IMR-90 (cell line): ENCODE data around the gene NDUFA13. TPM values are rescaled to one million over a fixed set of nuclear protein-coding genes. Genes with fewer than 3 reads are reported as not detected.
A peak's percentile ranks its signal among the peaks of the same experiment; 100 is the strongest.

Experiments used
- ATAC-seq: fragments of 200-7000 bp; cut with Tn5 transposase; 2 replicates; pipeline ENCODE4 v1.9.1; 2020; ENCODE audit warnings: low read depth, mild to moderate bottlenecking, moderate library complexity
- BruUV-seq: library from RNA; stranded (reverse); fragments of 400-500 nt; replicated peaks from 2 replicates; lab custom pipeline; 2021; lab: Mats Ljungman, UMichigan
- CTCF ChIA-PET: fragments of 300-600 bp; formaldehyde crosslinking; extraction: SDS; loops from one replicate; lab custom pipeline; 2021; ENCODE audit warnings: antibody characterized with exemption; lab: Yijun Ruan, JAX
- POLR2A ChIA-PET: fragments of 300-600 bp; sonication (Branson Sonifier 250); formaldehyde crosslinking; loops from one replicate; lab custom pipeline; 2022; ENCODE audit warnings: antibody characterized with exemption; ENCODE audit not compliant: unreplicated experiment; lab: Charles Lee
- DNase-seq: peaks from one replicate; pipeline ENCODE4 v3.0.0; 2013
- H2AFZ ChIP-seq: replicated peaks from 2 replicates; pipeline ENCODE3; 2013; ENCODE audit warnings: low read length, mild to moderate bottlenecking; ENCODE audit not compliant: poor library complexity
- H2AK5ac ChIP-seq: 2 replicates; pipeline ENCODE4 v1.6.1; 2013; ENCODE audit warnings: low read depth, low read length, inconsistent platforms
- H2AK9ac ChIP-seq: replicated peaks from 2 replicates; pipeline ENCODE3; 2013; ENCODE audit warnings: mild to moderate bottlenecking, low read depth, low read length, moderate library complexity; ENCODE audit not compliant: poor library complexity
- H2BK120ac ChIP-seq: 2 replicates; pipeline ENCODE4 v1.6.1; 2013; ENCODE audit warnings: low read depth, low read length, inconsistent platforms
- H2BK15ac ChIP-seq: 3 replicates; pipeline ENCODE4 v1.6.1; 2013; ENCODE audit warnings: low read depth, low read length, inconsistent platforms
- H2BK20ac ChIP-seq: 2 replicates; pipeline ENCODE4 v1.6.1; 2013; ENCODE audit warnings: low read depth, mild to moderate bottlenecking, inconsistent platforms, low read length, moderate library complexity
- H2BK5ac ChIP-seq: 2 replicates; pipeline ENCODE4 v1.6.1; 2013; ENCODE audit warnings: mild to moderate bottlenecking, low read depth, low read length, inconsistent platforms; ENCODE audit not compliant: poor library complexity, severe bottlenecking
- H3K14ac ChIP-seq: replicated peaks from 2 replicates; pipeline ENCODE4 v1.6.1; 2013; ENCODE audit warnings: low read depth, low read length, inconsistent platforms
- H3K18ac ChIP-seq: 2 replicates; pipeline ENCODE4 v1.6.1; 2013; ENCODE audit warnings: low read depth, low read length, control low read depth
- H3K23ac ChIP-seq: 2 replicates; pipeline ENCODE4 v1.6.1; 2013; ENCODE audit warnings: low read depth, low read length, inconsistent platforms
- H3K27ac ChIP-seq: 2 replicates; pipeline ENCODE4 v1.5.1; 2013; ENCODE audit warnings: mild to moderate bottlenecking, control low read depth, low read length; ENCODE audit not compliant: insufficient read depth
- H3K27me3 ChIP-seq: 2 replicates; pipeline ENCODE4 v1.6.1; 2013; ENCODE audit warnings: low read length; ENCODE audit not compliant: control insufficient read depth, insufficient read depth
- H3K36me3 ChIP-seq: 2 replicates; pipeline ENCODE4 v1.6.1; 2013; ENCODE audit warnings: low read length, mixed read lengths; ENCODE audit not compliant: control insufficient read depth, insufficient read depth
- H3K4ac ChIP-seq: 2 replicates; pipeline ENCODE4 v1.6.1; 2013; ENCODE audit warnings: low read depth, low read length, inconsistent platforms
- H3K4me1 ChIP-seq: 2 replicates; pipeline ENCODE4 v1.6.1; 2013; ENCODE audit warnings: low read length, mixed read lengths; ENCODE audit not compliant: control insufficient read depth, insufficient read depth
- H3K4me2 ChIP-seq: 2 replicates; pipeline ENCODE4 v1.6.1; 2013; ENCODE audit warnings: low read depth, mild to moderate bottlenecking, control low read depth, low read length, moderate library complexity
- H3K4me3 ChIP-seq: 2 replicates; pipeline ENCODE4 v1.5.1; 2013; ENCODE audit warnings: low read depth, mild to moderate bottlenecking, control low read depth, low read length, moderate library complexity; ENCODE audit not compliant: insufficient read depth
- H3K56ac ChIP-seq: 2 replicates; pipeline ENCODE4 v1.6.1; 2013; ENCODE audit warnings: low read length, inconsistent platforms; ENCODE audit not compliant: insufficient read depth; ENCODE audit errors: extremely low read depth
- H3K79me1 ChIP-seq, 2 experiments: 2 replicates each; pipeline ENCODE4 v1.6.1; 2013; ENCODE audit warnings: low read length in 2 of 2, inconsistent platforms in 1 of 2, low read depth in 1 of 2
- H3K9ac ChIP-seq: 2 replicates; pipeline ENCODE4 v1.6.1; 2013; ENCODE audit warnings: low read depth, low read length, control low read depth
- H3K9me1 ChIP-seq: 2 replicates; pipeline ENCODE4 v1.6.1; 2013; ENCODE audit warnings: low read length, inconsistent platforms; ENCODE audit not compliant: insufficient read depth
- H3K9me3 ChIP-seq: 2 replicates; pipeline ENCODE4 v1.6.1; 2013; ENCODE audit warnings: low read length; ENCODE audit not compliant: control insufficient read depth, insufficient read depth
- H4K20me1 ChIP-seq: 2 replicates; pipeline ENCODE4 v1.6.1; 2013; ENCODE audit warnings: low read length, inconsistent platforms; ENCODE audit not compliant: insufficient read depth
- H4K5ac ChIP-seq: 2 replicates; pipeline ENCODE4 v1.6.1; 2013; ENCODE audit warnings: mild to moderate bottlenecking, low read depth, low read length, control low read depth
- H4K8ac ChIP-seq, 2 experiments: 2 replicates each; pipeline ENCODE4 v1.6.1; 2013; ENCODE audit warnings: low read depth in 2 of 2, low read length in 2 of 2, control low read depth in 1 of 2, inconsistent platforms in 1 of 2
- H4K91ac ChIP-seq: 2 replicates; pipeline ENCODE4 v1.6.1; 2013; ENCODE audit warnings: low read depth, low read length, inconsistent platforms; ENCODE audit not compliant: insufficient read depth
- CHD1 ChIP-seq: IDR thresholded peaks from 2 replicates; pipeline ENCODE4 v1.6.1; 2012; ENCODE audit warnings: low read depth, low read length, improper control_type of control experiment
- MAFK ChIP-seq: IDR thresholded peaks from 2 replicates; pipeline ENCODE4 v1.6.1; 2012; ENCODE audit warnings: low read depth, low read length, improper control_type of control experiment
- MXI1 ChIP-seq: IDR thresholded peaks from 2 replicates; pipeline ENCODE4 v1.6.1; 2012; ENCODE audit warnings: low read depth, mild to moderate bottlenecking, low read length, moderate library complexity, borderline replicate concordance
- WGBS, 2 experiments: methylation state at CpG; one replicate each; pipeline versions ENCODE4 v1.1.5 to v1.1.7; 2013; ENCODE audit warnings: missing lambda C conversion rate in 2 of 2; ENCODE audit not compliant: insufficient read length in 1 of 2; ENCODE audit errors: extremely low coverage in 2 of 2; 5-methylcytosine and 5-hydroxymethylcytosine counted together
- dilution Hi-C: fragments of 300-500 bp; cut with HindIII; formaldehyde crosslinking; loops from one replicate; pipeline ENCODE4 v1.14.3; 2018; ENCODE audit warnings: low sequenced_read_pairs; ENCODE audit not compliant: unreplicated experiment
- in situ Hi-C: fragments of 300-500 bp; cut with MboI; formaldehyde crosslinking; loops from 3 replicates; pipeline ENCODE4 v1.14.3; 2019; ENCODE audit warnings: low sequenced_read_pairs, inconsistent platforms, mixed read lengths
- intact Hi-C: fragments of 100-400 bp; cut with micrococcal nuclease; formaldehyde crosslinking; loops from 2 replicates; pipeline ENCODE4 v1.10.0; 2022
- polyA plus RNA-seq, 3 experiments: library from polyadenylated mRNA; depleted of rRNA; stranded (reverse); fragments of >200 nt; gene quantifications; 2 replicates each; pipeline ENCODE4 v1.2.3, GENCODE V29; 2012; ENCODE audit warnings: low replicate concordance in 1 of 3
- total RNA-seq: library from RNA; depleted of rRNA; stranded (reverse); fragments of >200 nt; gene quantifications from 2 replicates; pipeline ENCODE4 v1.2.3, GENCODE V29; 2012
- TF ChIP-seq, protein P1 (sequence below): fragments of 150-350 bp; IDR thresholded peaks from 2 replicates; pipeline ENCODE4 v1.6.1; 2016; ENCODE audit warnings: low read depth, mild to moderate bottlenecking, low read length, moderate library complexity, borderline replicate concordance
- TF ChIP-seq, protein P2 (sequence below): conservative IDR thresholded peaks from 2 replicates; pipeline ENCODE4 v1.5.1; 2012; ENCODE audit warnings: mild to moderate bottlenecking, low read depth, low read length, improper control_type of control experiment
- TF ChIP-seq, protein P3 (sequence below): fragments of 150-350 bp; IDR thresholded peaks from 2 replicates; pipeline ENCODE4 v1.6.1; 2017; ENCODE audit warnings: mild to moderate bottlenecking, antibody characterized with exemption, low read length, low read depth

NDUFA13 gene
- total and polyA plus RNA-seq, 2 of the 4 experiments (the other 2 are of a cell fraction) = 30.6 to 667 TPM

DNA sequence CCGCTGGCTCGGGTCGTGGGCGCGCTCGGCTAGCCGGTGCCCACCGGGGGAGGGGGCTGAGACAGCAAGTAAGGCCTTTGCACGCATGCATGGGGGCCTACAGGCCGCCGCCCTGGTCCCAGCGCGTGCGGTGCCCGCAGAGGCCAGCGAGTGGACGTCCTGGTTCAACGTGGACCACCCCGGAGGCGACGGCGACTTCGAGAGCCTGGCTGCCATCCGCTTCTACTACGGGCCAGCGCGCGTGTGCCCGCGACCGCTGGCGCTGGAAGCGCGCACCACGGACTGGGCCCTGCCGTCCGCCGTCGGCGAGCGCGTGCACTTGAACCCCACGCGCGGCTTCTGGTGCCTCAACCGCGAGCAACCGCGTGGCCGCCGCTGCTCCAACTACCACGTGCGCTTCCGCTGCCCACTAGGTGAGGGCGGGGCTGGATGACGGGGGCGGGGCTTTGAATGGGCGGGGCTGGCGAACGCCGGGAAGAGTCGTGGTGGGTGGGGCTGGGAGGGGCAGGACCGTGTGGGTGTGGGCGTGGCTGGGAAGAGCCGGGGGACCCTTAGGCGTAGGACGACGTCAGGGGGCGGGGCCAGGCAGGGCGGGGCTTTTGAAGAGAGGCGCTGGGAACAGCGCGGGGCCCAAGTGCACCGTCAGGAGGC is 24.2 kb downstream of the NDUFA13 start:
- peak; percentile 46 for DNase-seq
- Histone ChIP-seq H4K5ac (no peak overlapping the region), H3K27me3 (peaks cover 25% of the 10 kb centered on the region)

More for the DNA sequence above, 24.2 kb downstream of the NDUFA13 start:
- no peak overlapping the region for H3K27ac ChIP-seq
- BruUV-seq = no TSS peak
- no peak overlapping the region for H2AK5ac ChIP-seq
- no peak overlapping the region for H3K56ac ChIP-seq
- H3K14ac ChIP-seq = no peak overlapping the region
- peak overlapping the region; percentile 78 for H3K4me2 ChIP-seq
- H4K8ac ChIP-seq = no peak overlapping the region
- H3K9ac ChIP-seq = no peak overlapping the region
- H2BK120ac ChIP-seq = no peak overlapping the region
- TF ChIP-seq, protein P1, sequence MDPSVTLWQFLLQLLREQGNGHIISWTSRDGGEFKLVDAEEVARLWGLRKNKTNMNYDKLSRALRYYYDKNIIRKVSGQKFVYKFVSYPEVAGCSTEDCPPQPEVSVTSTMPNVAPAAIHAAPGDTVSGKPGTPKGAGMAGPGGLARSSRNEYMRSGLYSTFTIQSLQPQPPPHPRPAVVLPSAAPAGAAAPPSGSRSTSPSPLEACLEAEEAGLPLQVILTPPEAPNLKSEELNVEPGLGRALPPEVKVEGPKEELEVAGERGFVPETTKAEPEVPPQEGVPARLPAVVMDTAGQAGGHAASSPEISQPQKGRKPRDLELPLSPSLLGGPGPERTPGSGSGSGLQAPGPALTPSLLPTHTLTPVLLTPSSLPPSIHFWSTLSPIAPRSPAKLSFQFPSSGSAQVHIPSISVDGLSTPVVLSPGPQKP = no peak
- TF ChIP-seq CHD1 (no peak), MAFK (no peak), MXI1 (no peak)
- TF ChIP-seq, protein P2, sequence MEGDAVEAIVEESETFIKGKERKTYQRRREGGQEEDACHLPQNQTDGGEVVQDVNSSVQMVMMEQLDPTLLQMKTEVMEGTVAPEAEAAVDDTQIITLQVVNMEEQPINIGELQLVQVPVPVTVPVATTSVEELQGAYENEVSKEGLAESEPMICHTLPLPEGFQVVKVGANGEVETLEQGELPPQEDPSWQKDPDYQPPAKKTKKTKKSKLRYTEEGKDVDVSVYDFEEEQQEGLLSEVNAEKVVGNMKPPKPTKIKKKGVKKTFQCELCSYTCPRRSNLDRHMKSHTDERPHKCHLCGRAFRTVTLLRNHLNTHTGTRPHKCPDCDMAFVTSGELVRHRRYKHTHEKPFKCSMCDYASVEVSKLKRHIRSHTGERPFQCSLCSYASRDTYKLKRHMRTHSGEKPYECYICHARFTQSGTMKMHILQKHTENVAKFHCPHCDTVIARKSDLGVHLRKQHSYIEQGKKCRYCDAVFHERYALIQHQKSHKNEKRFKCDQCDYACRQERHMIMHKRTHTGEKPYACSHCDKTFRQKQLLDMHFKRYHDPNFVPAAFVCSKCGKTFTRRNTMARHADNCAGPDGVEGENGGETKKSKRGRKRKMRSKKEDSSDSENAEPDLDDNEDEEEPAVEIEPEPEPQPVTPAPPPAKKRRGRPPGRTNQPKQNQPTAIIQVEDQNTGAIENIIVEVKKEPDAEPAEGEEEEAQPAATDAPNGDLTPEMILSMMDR = no peak
- TF ChIP-seq, protein P3, sequence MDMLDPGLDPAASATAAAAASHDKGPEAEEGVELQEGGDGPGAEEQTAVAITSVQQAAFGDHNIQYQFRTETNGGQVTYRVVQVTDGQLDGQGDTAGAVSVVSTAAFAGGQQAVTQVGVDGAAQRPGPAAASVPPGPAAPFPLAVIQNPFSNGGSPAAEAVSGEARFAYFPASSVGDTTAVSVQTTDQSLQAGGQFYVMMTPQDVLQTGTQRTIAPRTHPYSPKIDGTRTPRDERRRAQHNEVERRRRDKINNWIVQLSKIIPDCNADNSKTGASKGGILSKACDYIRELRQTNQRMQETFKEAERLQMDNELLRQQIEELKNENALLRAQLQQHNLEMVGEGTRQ = peak; percentile 29; the same call in 1 of the 2 replicates
- no peaks in the 10 kb centered on the region for H3K36me3 ChIP-seq
- peak; percentile 62 for ATAC-seq
- H3K18ac ChIP-seq = no peak overlapping the region
- peak overlapping the region; percentile 84 for H2AFZ ChIP-seq
- intact Hi-C loops (no loop called here), in situ Hi-C loops (loop anchor here (25.0 kb wide), 1 partner anchor 422 kb away; no protein-coding TSS in a partner anchor), dilution Hi-C loops (no loop called here)
- no peaks in the 10 kb centered on the region; the same call in 1 of the 2 replicates for H3K9me3 ChIP-seq
- H2BK15ac ChIP-seq = no peak overlapping the region
- H2BK20ac ChIP-seq = no peak overlapping the region
- ChIA-PET CTCF (interaction anchor here (1.1 kb wide), 1 partner anchor 13 kb away, joined by 3 read pairs; no protein-coding TSS in a partner anchor), POLR2A (no interaction called here)
- H3K4me1 ChIP-seq = no peaks in the 10 kb centered on the region; the same call in 1 of the 2 replicates
- no peak overlapping the region for H3K4ac ChIP-seq
- H3K9me1 ChIP-seq = no peaks in the 10 kb centered on the region
- H4K20me1 ChIP-seq = no peaks in the 10 kb centered on the region; the same call in 1 of the 2 replicates
- H2AK9ac ChIP-seq = no peak overlapping the region
- H4K91ac ChIP-seq = no peak overlapping the region
- WGBS, 2 experiments = 22% methylated on average over 40 of the region's 74 CpGs; no CpG with 5 or more reads in 1 of the 2 experiments
- H3K4me3 ChIP-seq = no peak overlapping the region; the same call in 1 of the 2 replicates
- H2BK5ac ChIP-seq = no peak overlapping the region
- H3K79me1 ChIP-seq = no peaks in the 10 kb centered on the region
- no peak overlapping the region for H3K23ac ChIP-seq
